Measurements from ENCODE around the gene NFATC3. TPM values are rescaled to one million over a fixed set of nuclear protein-coding genes. Genes with fewer than 3 reads are reported as not detected.
A peak's percentile ranks its signal among the peaks of the same experiment; 100 is the strongest.

The NFATC3 gene
- total and polyA plus RNA-seq, 2 experiments from 2014 or later, result 13.1 to 35.9 TPM

GRCh38 chr16:68200088-68200783 is 115.1 kb downstream of the NFATC3 start:
- Histone ChIP-seq H3K27me3 (no peaks in the 10 kb centered on the region), H4K20me1 (ENCODE audit: insufficient read depth, poor library complexity, severe bottlenecking) (no peaks in the 10 kb centered on the region), H3K27ac (no peak overlapping the region), H3K4me1 (ENCODE audit: insufficient read depth) (no peaks in the 10 kb centered on the region), H2AFZ (no peak overlapping the region), H3K9me2 (replicated peaks; ENCODE audit: insufficient read depth) (no peaks in the 10 kb centered on the region), H3K36me3 (replicated peaks; ENCODE audit: insufficient read depth, low read depth) (no peaks in the 10 kb centered on the region), H3K9me3 (ENCODE audit: low read depth) (no peaks in the 10 kb centered on the region), H3K4me3 (no peak overlapping the region), H3K79me2 (peaks cover 6% of the 10 kb centered on the region), H3K4me2 (no peak overlapping the region)
- peak; percentile 12 for DNase-seq (ENCODE audit: low spot score)
- WGBS (ENCODE audit: low lambda C conversion rate, missing lambda C conversion rate), result 59% methylated on average over 3 of the region's 3 CpGs
- TF ChIP-seq EZH2phosphoT487 (IDR thresholded peaks at IDR 0.05; ENCODE audit: low read depth, severe bottlenecking, unreplicated experiment), result no peak
- no peak for TF ChIP-seq CTCF (IDR thresholded peaks at IDR 0.05; ENCODE audit: poor library complexity)
- TF ChIP-seq EZH2 (IDR thresholded peaks at IDR 0.05; ENCODE audit: borderline replicate concordance), result no peak

- H3K27ac ChIP-seq, result no peak overlapping the region
- TF ChIP-seq EZH2phosphoT487 (IDR thresholded peaks at IDR 0.05; ENCODE audit: low read depth, severe bottlenecking, unreplicated experiment) (no peak), CTCF (IDR thresholded peaks at IDR 0.05; ENCODE audit: poor library complexity) (no peak), EZH2 (IDR thresholded peaks at IDR 0.05; ENCODE audit: borderline replicate concordance) (no peak)
- H3K9me2 ChIP-seq (replicated peaks; ENCODE audit: insufficient read depth), result no peaks in the 10 kb centered on the region
- DNase-seq (ENCODE audit: low spot score), result no peak
- no peaks in the 10 kb centered on the region for H4K20me1 ChIP-seq (ENCODE audit: insufficient read depth, poor library complexity, severe bottlenecking)
- H3K4me2 ChIP-seq, result no peak overlapping the region
- H3K4me1 ChIP-seq (ENCODE audit: insufficient read depth), result no peaks in the 10 kb centered on the region
- no peaks in the 10 kb centered on the region for H3K36me3 ChIP-seq (replicated peaks; ENCODE audit: insufficient read depth, low read depth)
- H3K9me3 ChIP-seq (ENCODE audit: low read depth), result no peaks in the 10 kb centered on the region
- no peak overlapping the region for H2AFZ ChIP-seq
- H3K4me3 ChIP-seq, result no peak overlapping the region
- no peaks in the 10 kb centered on the region for H3K27me3 ChIP-seq
- no peaks in the 10 kb centered on the region for H3K79me2 ChIP-seq
These were observed 116.9 kb downstream of the NFATC3 start for GRCh38 chr16:68202091-68202519.

- H3K4me3 ChIP-seq, result no peak overlapping the region
- 93% methylated on average over 2 of the region's 2 CpGs for WGBS (ENCODE audit: low lambda C conversion rate, missing lambda C conversion rate)
- TF ChIP-seq CTCF (IDR thresholded peaks at IDR 0.05; ENCODE audit: poor library complexity) (no peak), EZH2phosphoT487 (IDR thresholded peaks at IDR 0.05; ENCODE audit: low read depth, severe bottlenecking, unreplicated experiment) (no peak)
These were observed 121.1 kb downstream of the NFATC3 start for GRCh38 chr16:68206245-68206644.

More at GRCh38 chr16:68206245-68206644, 121.1 kb downstream of the NFATC3 start:
- no peak overlapping the region for H2AFZ ChIP-seq
- no peaks in the 10 kb centered on the region for H3K27me3 ChIP-seq
- H4K20me1 ChIP-seq (ENCODE audit: insufficient read depth, poor library complexity, severe bottlenecking), result no peaks in the 10 kb centered on the region
- H3K4me2 ChIP-seq, result no peak overlapping the region
- no peaks in the 10 kb centered on the region for H3K9me3 ChIP-seq (ENCODE audit: low read depth)
- H3K27ac ChIP-seq, result no peak overlapping the region
- peaks cover 7% of the 10 kb centered on the region for H3K79me2 ChIP-seq
- no peak for DNase-seq (ENCODE audit: low spot score)
- no peaks in the 10 kb centered on the region for H3K4me1 ChIP-seq (ENCODE audit: insufficient read depth)
- no peaks in the 10 kb centered on the region for H3K36me3 ChIP-seq (replicated peaks; ENCODE audit: insufficient read depth, low read depth)
- no peaks in the 10 kb centered on the region for H3K9me2 ChIP-seq (replicated peaks; ENCODE audit: insufficient read depth)
